GDM1 (cell line): Measurements from ENCODE around the gene KRTAP5-4.
"Not testable (repeated sequence)": the region's sequence is repeated elsewhere in the genome, so short reads cannot be mapped to it uniquely, and the experiment has no call there.

Experiments
- DNase-seq: peaks from one replicate; lab custom pipeline; 2025; lab: John Stamatoyannopoulos, UW

Gene KRTAP5-4

DNA sequence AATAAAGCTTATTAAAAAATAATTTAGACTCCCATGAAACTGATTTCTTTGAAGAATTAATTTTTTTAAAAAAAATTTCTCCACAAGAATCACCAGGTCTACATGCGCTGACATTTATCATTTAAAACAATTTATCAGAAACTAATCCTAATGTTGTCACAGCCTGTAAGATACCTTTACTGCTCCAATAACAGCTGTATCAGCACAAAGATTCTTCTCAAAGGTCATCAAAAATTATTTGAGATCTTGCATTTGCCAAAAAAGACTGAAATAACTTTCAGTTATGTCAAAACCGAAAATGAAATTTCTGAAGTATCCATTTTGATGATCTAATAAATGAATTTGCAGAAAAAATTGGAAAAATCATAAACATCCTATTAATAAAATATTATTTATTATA, 15.7 kb upstream of the KRTAP5-4 start:
- DNase-seq, result no peak

DNA sequence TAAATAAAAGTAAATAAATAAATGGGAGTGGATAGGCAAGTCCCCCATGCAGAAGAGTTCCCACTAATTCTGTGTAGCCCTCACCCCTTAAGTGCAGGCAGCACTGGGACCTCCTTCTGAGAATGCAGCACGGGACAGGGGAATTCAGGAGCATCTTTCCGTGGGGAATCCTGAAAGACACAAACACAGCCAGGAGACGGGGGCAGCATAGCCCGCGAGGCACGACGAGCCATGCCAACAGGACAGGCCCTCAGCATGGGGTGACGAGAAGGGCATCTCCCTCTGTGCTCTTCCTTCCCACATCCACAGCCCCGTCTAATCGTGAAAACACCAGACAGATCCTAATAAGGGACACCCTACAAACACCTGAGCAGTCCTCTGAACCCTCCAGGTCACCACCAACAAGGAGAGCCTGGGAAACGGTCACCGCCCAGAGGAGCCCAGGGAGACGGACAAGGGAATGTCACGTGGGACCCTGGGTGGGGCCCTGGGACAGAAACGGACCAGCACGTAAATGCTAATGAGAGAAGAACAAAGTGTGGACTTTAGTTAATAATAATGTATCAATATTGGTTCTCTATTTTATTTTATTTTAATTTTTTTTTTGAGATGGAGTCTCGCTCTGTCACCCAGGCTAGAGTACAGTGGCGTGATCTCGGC, 14.5 kb upstream of the KRTAP5-4 start:
- no peak for DNase-seq

DNA sequence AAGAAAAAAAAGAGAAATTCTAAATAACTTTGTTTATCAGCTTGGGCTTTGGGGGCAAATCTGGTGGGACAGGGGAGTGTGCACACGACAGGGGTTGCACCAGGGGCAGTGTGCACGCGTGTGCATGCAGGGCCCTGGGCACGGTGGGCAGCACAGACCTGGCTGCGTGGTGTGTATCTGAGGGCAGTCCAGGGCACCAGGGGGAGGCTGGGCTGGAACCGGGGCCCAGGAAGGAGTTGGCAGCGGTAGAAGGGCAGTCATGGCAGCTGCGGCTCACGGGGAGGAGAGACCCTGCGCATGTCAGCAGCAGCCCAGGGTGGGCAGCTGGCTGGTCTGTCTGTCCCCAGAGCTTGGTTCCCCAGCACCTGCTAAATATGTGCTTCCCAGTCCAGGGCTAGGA, 11.9 kb upstream of the KRTAP5-4 start:
- no peak for DNase-seq

DNA sequence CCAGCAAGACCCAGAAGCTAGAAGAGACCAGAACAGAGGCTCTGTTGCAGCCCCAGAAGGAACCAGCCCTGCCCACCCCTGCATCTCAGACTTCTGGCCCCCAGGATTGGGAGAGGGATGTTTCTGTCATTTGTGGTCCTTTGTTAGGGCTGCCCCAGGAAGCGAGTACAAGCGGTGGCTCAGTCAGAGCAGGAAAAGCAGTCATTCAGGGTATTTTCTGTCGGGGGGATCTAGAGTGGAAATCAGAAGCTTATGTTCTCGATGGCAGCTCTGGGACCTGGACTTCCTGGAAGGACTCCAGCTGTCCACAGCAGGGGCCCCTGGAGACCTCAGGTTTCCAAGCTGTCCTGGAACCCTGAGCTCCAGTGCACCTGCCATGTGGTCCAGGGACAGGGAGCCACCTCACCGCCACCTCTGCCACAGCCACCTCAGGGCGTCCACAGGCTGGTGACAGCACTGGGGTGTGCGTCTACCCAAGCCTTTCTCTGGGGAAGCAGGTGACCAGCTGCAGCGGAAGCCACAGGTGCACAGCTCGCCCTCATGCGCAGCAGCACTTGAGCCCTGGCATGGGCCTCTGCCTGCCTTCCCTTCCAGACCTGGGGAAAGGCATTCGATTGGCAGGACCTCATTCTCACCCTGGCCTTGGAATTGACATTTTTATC, 10.2 kb upstream of the KRTAP5-4 start:
- no peak for DNase-seq

DNA sequence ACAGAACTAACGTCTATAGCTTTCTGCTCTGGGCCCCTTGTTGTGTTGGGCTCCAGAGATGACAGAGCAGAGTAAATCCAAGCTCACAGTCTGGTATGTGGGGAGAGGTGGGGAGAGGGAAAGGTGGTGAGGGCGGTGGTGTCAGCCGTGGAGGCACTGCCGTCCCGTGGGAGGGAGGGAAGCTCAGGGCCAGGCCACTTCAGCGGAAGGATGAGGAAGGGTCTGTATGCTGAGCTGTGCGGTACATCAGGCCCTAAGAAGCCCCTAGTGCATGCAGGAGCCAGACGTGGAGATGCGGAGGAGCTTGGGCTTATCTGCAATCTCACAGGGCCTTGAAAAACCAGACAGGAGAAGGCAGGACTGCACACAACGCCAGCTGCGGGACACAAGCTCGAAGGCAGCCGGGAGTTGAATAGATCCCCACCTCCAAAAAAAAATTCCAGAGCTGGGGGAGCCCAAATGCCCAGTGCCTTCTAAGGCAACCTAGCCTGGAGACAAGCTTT, 9.2 kb upstream of the KRTAP5-4 start:
- DNase-seq, result no peak

DNA sequence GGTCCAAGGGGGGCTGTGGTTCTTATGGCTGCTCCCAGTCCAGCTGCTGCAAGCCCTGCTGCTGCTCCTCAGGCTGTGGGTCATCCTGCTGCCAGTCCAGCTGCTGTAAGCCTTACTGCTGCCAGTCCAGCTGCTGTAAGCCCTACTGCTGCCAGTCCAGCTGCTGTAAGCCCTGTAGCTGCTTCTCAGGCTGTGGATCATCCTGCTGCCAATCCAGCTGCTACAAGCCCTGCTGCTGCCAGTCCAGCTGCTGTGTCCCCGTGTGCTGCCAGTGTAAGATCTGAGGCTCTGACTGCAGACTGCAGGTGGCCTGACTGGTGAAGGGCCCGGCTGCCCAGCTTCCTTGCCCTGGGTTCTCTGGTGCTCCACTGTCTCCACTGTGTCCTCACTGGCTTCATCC, 8.3 kb upstream of the KRTAP5-4 start:
- DNase-seq, result no peak

DNA sequence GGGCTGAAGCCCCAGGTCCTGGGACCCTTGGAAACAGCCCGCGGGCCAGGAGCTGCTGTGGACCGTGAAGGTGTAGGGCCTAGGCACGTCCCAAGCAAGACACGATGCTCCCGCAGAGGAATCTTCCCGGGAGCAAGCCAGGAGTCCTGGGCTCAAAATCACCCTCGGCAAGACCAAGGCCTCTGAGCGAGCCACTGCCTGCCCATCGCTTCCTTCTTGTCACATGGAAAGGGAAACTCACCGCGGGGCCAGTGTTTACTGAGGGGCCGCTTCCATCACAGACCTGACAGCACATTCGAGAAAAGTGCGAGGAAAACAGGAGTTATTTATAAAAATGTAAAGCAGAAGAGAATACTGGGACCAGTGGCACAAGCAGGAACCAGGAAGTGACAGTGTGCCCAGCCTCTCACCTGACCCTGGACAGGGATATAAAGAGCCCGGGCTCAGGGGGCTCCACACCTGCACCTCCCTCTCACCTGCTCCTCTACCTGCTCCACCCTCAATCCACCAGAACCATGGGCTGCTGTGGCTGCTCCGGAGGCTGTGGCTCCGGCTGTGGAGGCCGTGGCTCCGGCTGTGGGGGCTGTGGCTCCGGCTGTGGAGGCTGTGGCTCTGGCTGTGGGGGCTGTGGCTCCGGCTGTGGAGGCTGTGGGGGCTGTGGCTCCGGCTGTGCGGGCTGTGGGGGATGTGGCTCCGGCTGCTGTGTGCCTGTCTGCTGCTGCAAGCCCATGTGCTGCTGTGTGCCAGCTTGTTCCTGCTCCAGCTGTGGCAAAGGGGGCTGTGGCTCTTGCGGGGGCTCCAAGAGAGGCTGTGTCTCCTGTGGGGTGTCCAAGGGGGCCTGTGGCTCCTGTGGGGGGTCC, 7.6 kb upstream of the KRTAP5-4 start, which contains the start of gene KRTAP5-5:
Gene KRTAP5-5 (plus strand): TSS at position 450 of the 860 bp plus-strand sequence. CDS start 66 bp downstream, at position 516.
- no peak for DNase-seq

DNA sequence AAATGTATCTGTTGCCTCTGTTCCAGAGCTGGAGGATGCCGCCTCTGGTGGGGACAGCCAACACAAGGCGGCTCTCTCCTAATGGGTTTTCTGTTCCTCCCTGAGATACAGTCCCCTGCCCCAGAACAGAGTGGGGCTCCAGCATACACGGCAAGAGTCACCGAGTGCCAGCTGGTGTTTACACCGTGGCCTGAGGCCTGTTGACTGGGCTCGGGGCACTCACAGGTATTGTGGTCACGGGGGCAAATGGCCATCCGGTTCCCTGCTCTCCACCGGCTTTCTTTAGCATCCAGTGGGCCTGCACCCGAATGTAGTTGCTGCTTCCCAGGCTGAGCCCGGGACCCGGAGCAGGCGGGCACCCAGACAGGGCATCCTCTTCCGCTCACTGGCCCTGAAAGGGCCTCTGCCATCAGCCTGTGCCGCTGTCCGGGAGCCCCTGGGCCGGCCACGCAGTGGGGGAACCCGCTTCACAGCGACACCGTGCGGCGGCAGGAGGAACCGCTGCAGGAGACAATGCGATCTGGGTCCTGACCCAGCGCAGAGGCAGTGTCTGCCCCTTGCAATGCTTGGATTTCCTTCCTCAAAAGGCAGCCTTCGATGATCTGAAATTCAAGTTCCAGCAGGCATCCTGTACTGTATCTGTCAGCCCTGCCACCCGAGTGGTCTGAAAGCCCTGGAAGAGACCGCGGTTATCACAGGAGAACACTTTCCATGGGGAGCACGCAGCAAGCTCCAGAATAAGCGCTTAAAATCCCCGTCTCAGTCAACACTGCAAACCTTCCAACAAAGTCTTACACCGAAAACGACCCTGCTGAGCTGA, 6.8 kb upstream of the KRTAP5-4 start:
- DNase-seq, result no peak

DNA sequence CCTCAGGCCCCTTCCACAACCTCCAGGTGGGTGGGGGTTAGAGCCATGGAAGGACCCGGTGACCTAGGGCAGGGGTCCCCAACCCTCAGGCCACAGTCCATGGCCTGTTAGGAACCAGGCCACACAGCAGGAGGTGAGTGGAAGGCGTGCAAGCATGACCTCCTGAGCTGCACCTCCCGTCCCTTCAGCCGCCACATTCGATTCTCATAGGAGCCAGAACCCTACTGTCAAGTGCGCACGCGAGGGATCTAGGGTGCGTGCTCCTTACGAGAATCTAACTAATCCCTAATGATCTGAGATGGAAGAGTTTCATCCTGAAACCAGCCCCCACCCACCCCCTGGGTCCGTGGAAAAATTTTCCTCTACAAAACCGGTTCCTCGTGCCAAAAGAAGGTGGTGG, 3.6 kb upstream of the KRTAP5-4 start:
- no peak for DNase-seq

DNA sequence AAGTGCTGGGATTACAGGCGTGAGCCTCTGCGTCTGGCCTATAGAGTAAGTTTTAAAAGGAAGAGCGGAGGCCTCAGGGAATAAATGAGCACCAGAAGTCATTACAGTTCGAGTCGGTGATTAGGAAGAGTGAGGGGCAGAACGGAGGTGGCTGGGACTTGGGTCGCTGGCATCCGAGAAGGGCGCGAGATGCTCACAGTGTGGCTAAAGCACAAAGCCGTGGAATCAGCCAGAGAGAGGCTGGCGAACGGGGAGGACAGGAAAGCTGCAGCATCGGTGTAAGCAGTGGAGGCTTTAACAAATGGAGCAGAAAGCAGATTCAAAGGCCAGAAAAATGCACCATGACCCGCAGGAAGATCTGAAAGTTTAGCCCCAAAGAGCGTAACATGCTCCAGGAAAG, 2.7 kb upstream of the KRTAP5-4 start:
- no peak for DNase-seq

DNA sequence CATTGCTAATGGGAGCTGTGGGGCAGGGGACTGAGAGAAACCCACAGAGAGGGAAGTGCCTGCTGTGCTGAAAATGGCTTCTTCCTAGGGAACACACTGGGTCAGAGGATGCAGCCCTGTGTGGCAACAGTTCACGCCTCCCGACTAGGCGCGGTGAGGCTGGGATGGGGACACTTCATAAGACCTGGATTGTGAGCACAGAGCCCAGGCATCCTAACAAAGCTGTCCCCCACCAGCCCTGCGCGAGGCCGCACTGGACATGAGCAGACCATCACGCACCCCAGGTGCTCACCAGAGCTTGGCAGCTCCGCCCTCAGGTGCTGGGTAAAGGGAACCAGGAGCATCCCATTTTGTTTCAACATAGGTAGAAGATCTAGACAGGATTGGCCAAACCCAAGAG, 1.8 kb upstream of the KRTAP5-4 start:
- no peak for DNase-seq

DNA sequence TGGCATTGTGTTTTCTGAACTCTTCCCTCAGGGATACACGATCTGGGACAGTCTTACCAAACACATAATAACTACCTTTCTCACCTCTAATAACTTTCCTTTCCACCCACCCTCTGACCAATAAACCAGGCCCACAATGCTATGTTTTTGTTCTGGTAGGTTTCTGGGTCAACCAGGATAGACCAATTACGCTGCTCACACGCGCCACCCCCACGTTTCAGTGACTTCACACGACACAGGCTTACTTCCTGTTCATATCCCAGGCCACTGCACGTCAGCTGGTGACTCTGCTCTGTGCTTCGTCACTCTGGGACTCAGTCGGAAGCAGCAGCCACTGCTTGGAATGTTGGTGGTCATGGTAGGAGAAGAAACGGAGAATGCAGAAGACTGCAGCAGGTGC, 2.5 kb downstream of the KRTAP5-4 start:
- DNase-seq, result no peak

DNA sequence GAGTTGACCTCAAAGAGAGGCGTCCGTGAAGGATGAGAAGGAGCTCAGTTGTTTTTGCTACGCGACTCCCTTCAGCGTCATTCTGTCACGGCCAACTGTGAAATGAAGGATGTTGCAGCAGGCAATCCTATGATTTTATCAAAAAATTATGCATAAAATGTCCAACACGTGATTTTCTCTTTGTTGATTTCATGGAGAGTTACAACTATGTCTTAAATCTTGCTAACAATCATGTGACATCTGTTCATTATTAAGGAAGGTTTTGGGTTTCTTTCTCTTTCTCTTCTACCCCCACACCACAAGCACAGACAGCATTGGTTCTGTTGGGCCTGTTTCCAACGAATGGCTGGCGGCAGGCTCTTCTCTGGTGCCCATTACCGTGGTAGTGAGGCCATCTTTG, 3.7 kb downstream of the KRTAP5-4 start:
- no peak for DNase-seq

DNA sequence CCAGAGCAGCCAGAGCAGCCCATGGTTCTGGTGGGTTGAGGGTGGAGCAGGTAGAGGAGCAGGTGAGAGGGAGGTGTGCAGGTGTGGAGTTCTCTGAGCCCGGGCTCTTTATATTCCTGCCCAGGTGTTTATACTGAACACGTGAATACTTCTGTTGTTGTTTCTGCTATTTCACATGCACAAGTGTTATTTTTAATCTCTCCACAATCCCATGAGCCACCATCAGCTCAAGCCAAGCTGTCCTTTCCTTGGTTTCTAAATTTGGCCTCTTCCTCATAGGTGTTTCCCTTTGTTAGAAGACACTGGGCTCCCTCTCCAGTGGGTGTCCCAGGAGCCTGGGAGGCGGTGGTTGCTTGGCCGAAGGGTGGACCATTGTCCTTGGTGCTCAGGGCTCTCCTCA, 13.6 kb downstream of the KRTAP5-4 start, which contains the start of gene KRTAP5-3:
Gene KRTAP5-3 (minus strand): TSS at position 101 of the 400 bp plus-strand sequence. CDS start 78 bp downstream, at position 23.
- no peak for DNase-seq

DNA sequence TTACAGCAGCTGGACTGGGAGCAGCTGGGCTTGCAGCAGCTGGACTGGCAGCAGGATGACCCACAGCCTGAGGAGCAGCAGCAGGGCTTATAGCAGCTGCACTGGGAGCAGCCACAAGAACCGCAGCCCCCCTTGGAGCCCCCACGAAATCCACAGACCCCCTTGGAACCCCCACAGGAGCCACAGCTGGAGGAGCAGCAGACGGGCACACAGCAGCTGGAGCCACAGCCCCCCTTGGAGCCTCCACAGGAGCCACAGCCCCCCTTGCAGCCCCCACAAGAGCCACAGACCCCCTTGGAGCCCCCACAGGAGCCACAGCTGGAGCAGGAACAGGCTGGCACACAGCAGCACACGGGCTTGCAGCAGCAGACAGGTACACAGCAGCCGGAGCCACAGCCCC, 14.0 kb downstream of the KRTAP5-4 start:
- DNase-seq, result not testable (repeated sequence)

DNA sequence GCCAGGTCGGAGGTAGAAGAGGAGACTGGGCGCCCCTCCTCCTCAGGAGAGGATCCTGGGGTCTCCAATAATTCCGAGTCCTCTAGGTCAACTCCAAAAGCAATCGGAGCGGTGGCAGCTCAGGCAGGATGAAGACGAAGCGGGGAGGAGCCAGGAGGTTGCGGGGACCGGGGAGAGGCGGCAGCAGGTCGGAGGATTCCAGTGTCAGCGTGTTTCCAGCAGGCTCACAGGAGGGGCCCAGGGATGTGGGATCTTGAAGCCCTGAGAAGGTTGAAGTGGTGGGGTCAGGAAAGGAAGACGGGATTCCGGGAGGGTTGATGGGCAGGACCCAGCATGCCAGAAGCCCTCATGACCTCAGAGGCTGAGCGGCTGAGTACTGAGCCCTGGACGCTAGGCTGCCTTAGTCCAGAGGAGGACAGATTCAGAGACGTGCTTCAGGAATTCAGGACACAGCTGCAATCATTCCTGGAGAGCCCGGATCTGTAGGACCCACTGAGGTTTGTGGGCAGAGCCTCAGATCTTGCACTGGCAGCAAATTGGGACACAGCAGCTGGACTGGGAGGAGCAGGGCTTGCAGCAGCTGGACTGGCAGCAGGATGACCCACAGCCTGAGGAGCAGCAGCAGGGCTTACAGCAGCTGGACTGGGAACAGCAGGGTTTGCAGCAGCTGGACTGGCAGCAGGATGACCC, 14.6 kb downstream of the KRTAP5-4 start:
- not testable (repeated sequence) for DNase-seq

DNA sequence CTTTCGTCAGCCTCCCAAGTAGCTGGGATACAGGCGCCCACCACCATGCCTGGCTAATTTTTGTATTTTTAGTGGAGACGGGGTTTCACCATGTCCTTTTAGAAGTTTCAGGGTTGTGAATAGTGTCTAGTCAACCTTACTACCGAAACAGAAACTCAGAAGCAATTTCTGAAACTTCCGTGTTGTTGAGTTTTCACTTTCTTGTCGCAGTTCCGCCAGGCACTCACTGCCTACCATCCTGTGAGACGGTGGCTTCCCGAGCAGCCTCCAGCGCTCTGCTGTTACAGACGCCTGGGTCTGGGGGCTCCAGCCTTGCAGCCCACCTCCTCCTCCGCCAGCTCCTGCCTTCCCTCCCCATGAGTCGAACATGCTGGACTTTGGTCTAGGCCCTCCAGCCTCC, 16.0 kb downstream of the KRTAP5-4 start:
- not testable (repeated sequence) for DNase-seq

DNA sequence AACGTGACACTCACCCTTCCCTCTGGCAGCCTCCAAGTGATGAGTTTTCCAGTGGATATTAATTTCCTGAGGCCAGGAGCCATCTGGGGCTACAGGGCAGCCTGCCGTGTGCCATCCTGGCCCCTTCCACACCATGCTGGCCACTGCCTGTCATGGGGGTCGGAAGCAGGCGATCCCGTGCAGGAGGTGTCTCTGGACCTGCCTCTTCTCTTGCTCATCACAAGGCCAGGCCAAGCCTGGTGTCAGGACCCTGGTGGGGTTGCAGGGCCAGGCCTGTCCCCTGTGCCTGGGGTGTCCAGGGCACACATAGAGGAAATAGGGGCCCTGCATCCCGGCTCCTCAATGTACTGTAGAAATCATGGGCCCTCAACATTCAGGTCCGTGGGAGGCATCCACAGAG, 17.2 kb downstream of the KRTAP5-4 start:
- DNase-seq, result no peak

DNA sequence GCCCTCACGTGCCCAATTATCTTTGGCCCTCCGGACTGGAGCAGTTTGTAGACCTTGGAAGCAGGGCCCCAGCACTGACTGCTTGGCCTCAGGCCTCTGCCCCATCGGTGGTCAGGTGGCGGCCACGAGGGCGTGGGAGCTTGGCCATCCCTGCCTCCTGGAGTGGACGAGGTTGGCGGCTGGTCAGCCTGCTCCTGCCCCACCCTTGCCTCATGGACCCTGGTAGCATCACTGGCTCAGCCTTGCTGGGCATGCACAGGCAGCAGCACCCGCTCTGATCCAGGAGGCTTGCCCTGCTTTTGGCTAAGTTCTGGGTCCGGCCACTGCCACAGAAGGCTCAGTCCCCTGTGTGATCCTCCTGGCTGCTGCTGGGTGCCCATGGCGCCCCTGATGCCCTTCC, 17.8 kb downstream of the KRTAP5-4 start:
- no peak for DNase-seq

DNA sequence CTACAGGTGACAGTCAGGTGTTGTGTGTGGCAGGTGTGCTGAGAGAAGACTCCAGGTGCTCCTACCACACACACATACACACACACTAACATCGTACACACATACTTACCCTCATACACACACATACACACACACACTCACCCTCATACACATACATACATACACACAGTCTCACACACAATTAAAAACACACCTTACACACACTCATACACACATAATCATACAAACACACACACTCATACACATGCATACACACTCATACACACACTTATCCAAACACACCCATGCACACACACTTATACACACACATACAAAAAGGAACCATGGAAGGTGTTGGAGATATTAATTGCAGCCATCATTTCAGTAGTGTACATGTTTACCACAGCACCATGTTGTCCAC, 18.3 kb downstream of the KRTAP5-4 start:
- DNase-seq, result no peak

DNA sequence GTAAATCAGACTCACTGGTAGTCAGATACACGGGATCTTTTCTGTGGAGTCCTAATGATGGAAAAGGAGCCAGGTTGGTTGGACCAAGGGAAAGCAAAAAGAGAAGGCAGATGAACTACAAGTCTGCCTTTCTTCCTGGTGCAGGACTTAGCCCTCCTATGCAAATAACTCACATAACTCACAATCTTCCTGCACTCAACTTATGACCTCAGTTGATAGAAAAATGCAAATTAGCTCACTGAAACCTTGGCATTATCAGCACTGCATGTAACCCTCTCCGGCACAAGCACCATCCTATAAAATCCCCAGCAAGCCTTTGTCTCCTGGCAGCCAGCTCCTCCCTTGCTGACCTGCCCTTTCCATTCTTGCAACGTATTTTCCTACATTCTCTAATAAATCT, 20.3 kb downstream of the KRTAP5-4 start:
- DNase-seq, result not testable (repeated sequence)
